ACC112 (cell line): ENCODE measurements around the gene PLEKHA6.

Experiments used
- H2AFZ ChIP-seq: fragments of 200-600 bp; sonication (generic); one replicate; pipeline ENCODE4 v1.6.0; 2017; ENCODE audit warnings: antibody characterized with exemption, low read length; ENCODE audit not compliant: unreplicated experiment
- H3K27ac ChIP-seq: fragments of 200-600 bp; sonication (generic); 2 replicates; pipeline ENCODE4 v1.5.1; 2014; ENCODE audit warnings: low read depth, mild to moderate bottlenecking, antibody characterized with exemption, low read length, moderate library complexity
- H3K27me3 ChIP-seq: fragments of 200-600 bp; sonication (generic); 2 replicates; pipeline ENCODE4 v1.6.1; 2014; ENCODE audit warnings: mild to moderate bottlenecking, antibody characterized with exemption, low read length, moderate library complexity, mixed read lengths; ENCODE audit not compliant: insufficient read depth
- H3K36me3 ChIP-seq: fragments of 200-600 bp; sonication (generic); 2 replicates; pipeline ENCODE4 v1.6.1; 2016; ENCODE audit warnings: mild to moderate bottlenecking, antibody characterized with exemption, low read length, moderate library complexity, mixed read lengths; ENCODE audit not compliant: insufficient read depth
- H3K4me1 ChIP-seq: fragments of 200-600 bp; sonication (generic); one replicate; pipeline ENCODE4 v1.6.1; 2016; ENCODE audit warnings: low read length, mixed read lengths; ENCODE audit not compliant: insufficient read depth, unreplicated experiment, control insufficient read depth
- H3K4me3 ChIP-seq: fragments of 200-600 bp; sonication (generic); 2 replicates; pipeline ENCODE4 v1.5.1; 2014; ENCODE audit warnings: mild to moderate bottlenecking, low read depth, low read length
- H3K79me2 ChIP-seq: fragments of 200-600 bp; sonication (generic); one replicate; pipeline ENCODE4 v1.6.0; 2016; ENCODE audit warnings: low read length; ENCODE audit not compliant: control insufficient read depth, unreplicated experiment, insufficient read depth

PLEKHA6 gene

GRCh38 chr1:204261746-204262505, 97.8 kb downstream of the PLEKHA6 start:
- Histone ChIP-seq H3K4me1 (peaks cover 3% of the 10 kb centered on the region), H3K36me3 (no peaks in the 10 kb centered on the region), H3K79me2 (no peaks in the 10 kb centered on the region), H2AFZ (no peak overlapping the region), H3K27ac (no peak overlapping the region), H3K27me3 (peaks cover 7% of the 10 kb centered on the region; the same call in 1 of the 2 replicates), H3K4me3 (no peak overlapping the region)

- H3K79me2 ChIP-seq: no peaks in the 10 kb centered on the region
- H3K36me3 ChIP-seq: no peaks in the 10 kb centered on the region
- peaks cover 4% of the 10 kb centered on the region for H3K4me1 ChIP-seq
- no peak overlapping the region for H3K27ac ChIP-seq
- peaks cover 7% of the 10 kb centered on the region; the same call in 1 of the 2 replicates for H3K27me3 ChIP-seq
- no peak overlapping the region for H2AFZ ChIP-seq
- H3K4me3 ChIP-seq: no peak overlapping the region
These were observed 98.5 kb downstream of the PLEKHA6 start for GRCh38 chr1:204261266-204261665.

GRCh38 chr1:204260601-204261197, 99.0 kb downstream of the PLEKHA6 start:
- H3K4me1 ChIP-seq: peaks cover 9% of the 10 kb centered on the region
- H3K79me2 ChIP-seq: no peaks in the 10 kb centered on the region
- H2AFZ ChIP-seq: no peak overlapping the region
- peaks cover 4% of the 10 kb centered on the region; the same call in 1 of the 2 replicates for H3K27me3 ChIP-seq
- no peaks in the 10 kb centered on the region for H3K36me3 ChIP-seq
- no peak overlapping the region for H3K4me3 ChIP-seq
- no peak overlapping the region for H3K27ac ChIP-seq

DNA sequence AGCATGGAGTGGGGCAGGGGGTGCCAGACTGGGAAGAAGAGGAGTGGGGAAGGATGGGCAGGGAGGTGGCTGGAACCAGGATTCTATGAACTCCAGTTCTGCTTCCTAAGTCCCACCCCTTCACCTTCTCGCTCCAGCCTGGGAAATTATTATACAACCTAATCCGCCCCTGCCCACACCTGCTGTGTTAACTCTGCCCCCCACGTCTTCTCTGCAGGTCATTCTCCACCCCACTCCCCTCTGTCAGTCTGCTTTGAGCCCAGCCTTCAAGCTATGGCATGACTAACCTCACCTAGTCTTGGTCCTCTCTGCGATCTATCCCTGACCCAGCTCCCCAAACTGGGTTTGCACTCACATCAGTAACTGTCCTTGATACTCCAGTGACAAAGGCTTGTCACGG, 99.9 kb downstream of the PLEKHA6 start:
- Histone ChIP-seq H2AFZ (no peak overlapping the region), H3K4me3 (no peak overlapping the region), H3K36me3 (no peaks in the 10 kb centered on the region), H3K79me2 (no peaks in the 10 kb centered on the region), H3K27me3 (peaks cover 2% of the 10 kb centered on the region; the same call in 1 of the 2 replicates), H3K4me1 (peaks cover 11% of the 10 kb centered on the region), H3K27ac (no peak overlapping the region)

- peaks cover 2% of the 10 kb centered on the region; the same call in 1 of the 2 replicates for H3K27me3 ChIP-seq
- H3K27ac ChIP-seq: no peak overlapping the region
These were observed 100.5 kb downstream of the PLEKHA6 start for GRCh38 chr1:204259196-204259595.

GRCh38 chr1:204258213-204259115, 101.3 kb downstream of the PLEKHA6 start:
- Histone ChIP-seq H3K79me2 (no peaks in the 10 kb centered on the region), H2AFZ (no peak overlapping the region), H3K27me3 (0 out of 2 replicates have a peak, but pooled peaks cover 2% of the 10 kb centered on the region), H3K27ac (no peak overlapping the region), H3K36me3 (no peaks in the 10 kb centered on the region), H3K4me3 (no peak overlapping the region), H3K4me1 (peaks cover 12% of the 10 kb centered on the region)

More at GRCh38 chr1:204259196-204259595, 100.5 kb downstream of the PLEKHA6 start:
- peaks cover 10% of the 10 kb centered on the region for H3K4me1 ChIP-seq
- no peak overlapping the region for H3K4me3 ChIP-seq
- no peaks in the 10 kb centered on the region for H3K36me3 ChIP-seq
- H2AFZ ChIP-seq: no peak overlapping the region
- H3K79me2 ChIP-seq: no peaks in the 10 kb centered on the region

- no peak overlapping the region for H3K27ac ChIP-seq
- peaks cover 12% of the 10 kb centered on the region for H3K4me1 ChIP-seq
- H2AFZ ChIP-seq: no peak overlapping the region
- H3K4me3 ChIP-seq: no peak overlapping the region
- no peaks in the 10 kb centered on the region for H3K79me2 ChIP-seq
- no peaks in the 10 kb centered on the region for H3K36me3 ChIP-seq
- H3K27me3 ChIP-seq: 0 out of 2 replicates have a peak, but pooled peaks cover 2% of the 10 kb centered on the region
These were observed 102.3 kb downstream of the PLEKHA6 start for GRCh38 chr1:204257446-204257845.

- H2AFZ ChIP-seq: no peak overlapping the region
- no peaks in the 10 kb centered on the region for H3K36me3 ChIP-seq
- no peak overlapping the region for H3K4me3 ChIP-seq
- peaks cover 12% of the 10 kb centered on the region for H3K4me1 ChIP-seq
- H3K27ac ChIP-seq: no peak overlapping the region
- no peaks in the 10 kb centered on the region for H3K79me2 ChIP-seq
- H3K27me3 ChIP-seq: peaks cover 2% of the 10 kb centered on the region; the same call in 1 of the 2 replicates
These were observed 103.2 kb downstream of the PLEKHA6 start for GRCh38 chr1:204256531-204256930.

DNA sequence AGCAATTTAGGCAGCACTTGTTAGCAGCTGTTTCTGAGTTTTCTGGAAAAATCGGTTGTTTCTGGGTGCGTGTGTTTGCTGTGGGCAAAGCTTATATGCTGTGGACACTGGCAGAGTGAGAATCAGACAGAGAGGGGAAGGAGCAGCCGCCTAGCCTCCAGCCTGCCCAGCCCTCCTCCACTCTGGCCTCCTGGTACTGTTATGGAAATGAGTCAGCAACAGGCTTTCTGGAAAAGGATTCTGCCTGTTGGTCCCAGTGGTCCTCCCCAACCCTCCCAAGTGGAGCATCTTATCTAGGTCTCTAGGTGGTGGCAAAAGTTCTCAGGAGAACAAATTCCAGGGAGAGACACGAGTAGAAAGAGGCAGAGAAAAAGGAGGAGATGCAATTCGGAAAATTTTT, 103.8 kb downstream of the PLEKHA6 start:
- H2AFZ ChIP-seq: no peak overlapping the region
- H3K36me3 ChIP-seq: no peaks in the 10 kb centered on the region
- no peak overlapping the region for H3K4me3 ChIP-seq
- H3K27me3 ChIP-seq: peaks cover 3% of the 10 kb centered on the region
- H3K4me1 ChIP-seq: peaks cover 12% of the 10 kb centered on the region
- no peak overlapping the region for H3K27ac ChIP-seq
- no peaks in the 10 kb centered on the region for H3K79me2 ChIP-seq

DNA sequence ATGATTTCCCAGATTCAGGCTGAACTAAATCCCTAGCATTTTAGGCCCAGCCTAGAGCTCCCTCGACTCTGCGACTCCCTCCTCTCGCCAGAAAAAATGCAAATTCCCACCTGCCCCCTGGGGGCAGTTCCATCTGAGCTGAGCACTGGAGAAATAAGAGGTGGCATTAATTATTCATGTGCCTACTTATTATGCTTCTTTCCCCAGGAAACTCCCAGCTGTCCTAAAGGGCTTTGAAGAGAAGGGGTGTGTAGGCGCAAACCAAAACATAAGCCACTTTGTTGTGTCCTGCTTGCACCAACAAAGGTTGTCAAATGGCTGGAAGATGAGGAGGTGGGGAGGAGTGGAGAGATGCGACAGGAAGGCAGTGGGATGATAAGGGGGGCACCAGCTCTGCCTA, 104.5 kb downstream of the PLEKHA6 start:
- Histone ChIP-seq H3K4me3 (no peak overlapping the region), H3K27ac (no peak overlapping the region), H3K36me3 (no peaks in the 10 kb centered on the region), H3K4me1 (peaks cover 12% of the 10 kb centered on the region), H3K79me2 (no peaks in the 10 kb centered on the region), H3K27me3 (peaks cover 4% of the 10 kb centered on the region), H2AFZ (no peak overlapping the region)
